ENCODE data around the gene MAP4K1. TPM values are rescaled to one million over a fixed set of nuclear protein-coding genes. Genes with fewer than 3 reads are reported as not detected.

MAP4K1 gene
- polyA plus RNA-seq (2012; ENCODE audit: insufficient read length, low read depth): 0.31 TPM

GRCh38 chr19:38617764-38618589, at the start of gene MAP4K1:
Gene MAP4K1, minus strand, starts transcription at chr19:38617953. Its CDS starts 58 bp downstream, at chr19:38617895.
- TF ChIP-seq REST (IDR thresholded peaks at IDR 0.05; ENCODE audit: insufficient read depth in 1 of 2, low read depth in 2 of 2, low read length in 2 of 2) (no peak), POLR2AphosphoS5 (IDR thresholded peaks at IDR 0.05; ENCODE audit: low read depth, low read length) (no peak)

- peak; percentile 44; the same call in 1 of the 2 replicates for TF ChIP-seq SIN3A (IDR thresholded peaks at IDR 0.05; ENCODE audit: borderline replicate concordance, insufficient read depth, low read length)
- TF ChIP-seq POLR2AphosphoS5 (IDR thresholded peaks at IDR 0.05; ENCODE audit: low read depth, low read length): no peak
- TF ChIP-seq TAF1 (IDR thresholded peaks at IDR 0.05; ENCODE audit: borderline replicate concordance, insufficient read depth, low read length): no peak
Observed at GRCh38 chr19:38666663-38667511, 49.1 kb upstream of the MAP4K1 start.

- no peak for TF ChIP-seq FOXP2 (optimal IDR thresholded peaks at IDR 0.05; ENCODE audit: borderline replicate concordance, extremely low read depth, extremely low read length, insufficient read depth)
- no peak for TF ChIP-seq POLR2AphosphoS5 (IDR thresholded peaks at IDR 0.05; ENCODE audit: low read depth, low read length)
- TF ChIP-seq TAF1 (IDR thresholded peaks at IDR 0.05; ENCODE audit: borderline replicate concordance, insufficient read depth, low read length): no peak
- no peak for TF ChIP-seq REST (IDR thresholded peaks at IDR 0.05; ENCODE audit: insufficient read depth in 1 of 2, low read depth in 2 of 2, low read length in 2 of 2)
Observed at GRCh38 chr19:38665950-38666662, 48.4 kb upstream of the MAP4K1 start.

GRCh38 chr19:38665219-38665931, 47.6 kb upstream of the MAP4K1 start:
- TF ChIP-seq POLR2AphosphoS5 (IDR thresholded peaks at IDR 0.05; ENCODE audit: low read depth, low read length) (no peak), FOXP2 (optimal IDR thresholded peaks at IDR 0.05; ENCODE audit: borderline replicate concordance, extremely low read depth, extremely low read length, insufficient read depth) (no peak)

- TF ChIP-seq FOXP2 (optimal IDR thresholded peaks at IDR 0.05; ENCODE audit: borderline replicate concordance, extremely low read depth, extremely low read length, insufficient read depth) (no peak), REST (IDR thresholded peaks at IDR 0.05; ENCODE audit: insufficient read depth in 1 of 2, low read depth in 2 of 2, low read length in 2 of 2) (no peak), SIN3A (IDR thresholded peaks at IDR 0.05; ENCODE audit: borderline replicate concordance, insufficient read depth, low read length) (no peak), POLR2AphosphoS5 (IDR thresholded peaks at IDR 0.05; ENCODE audit: low read depth, low read length) (no peak), TAF1 (IDR thresholded peaks at IDR 0.05; ENCODE audit: borderline replicate concordance, insufficient read depth, low read length) (no peak)
Observed at GRCh38 chr19:38664503-38665211, 46.9 kb upstream of the MAP4K1 start.

All from PFSK-1 (cell line).